Stimulated activated naive CD8-positive, alpha-beta T cell treated with anti-CD3 and anti-CD28 coated beads, Interleukin-15, Interleukin-2, amounts not matched to agents 100 U/mL and 50 U/mL, for 24 hours (primary cell): Measurements from ENCODE around the gene HAPLN2.
"Not testable (repeated sequence)": the region's sequence is repeated elsewhere in the genome, so short reads cannot be mapped to it uniquely, and the experiment has no call there.

Experiments
- ATAC-seq: fragments of 150-1000 bp; cut with Tn5 transposase; one replicate; pipeline ENCODE4 v1.10.0; 2021
- DNase-seq: peaks from one replicate; pipeline ENCODE4 v3.0.0; 2021

HAPLN2 gene

DNA sequence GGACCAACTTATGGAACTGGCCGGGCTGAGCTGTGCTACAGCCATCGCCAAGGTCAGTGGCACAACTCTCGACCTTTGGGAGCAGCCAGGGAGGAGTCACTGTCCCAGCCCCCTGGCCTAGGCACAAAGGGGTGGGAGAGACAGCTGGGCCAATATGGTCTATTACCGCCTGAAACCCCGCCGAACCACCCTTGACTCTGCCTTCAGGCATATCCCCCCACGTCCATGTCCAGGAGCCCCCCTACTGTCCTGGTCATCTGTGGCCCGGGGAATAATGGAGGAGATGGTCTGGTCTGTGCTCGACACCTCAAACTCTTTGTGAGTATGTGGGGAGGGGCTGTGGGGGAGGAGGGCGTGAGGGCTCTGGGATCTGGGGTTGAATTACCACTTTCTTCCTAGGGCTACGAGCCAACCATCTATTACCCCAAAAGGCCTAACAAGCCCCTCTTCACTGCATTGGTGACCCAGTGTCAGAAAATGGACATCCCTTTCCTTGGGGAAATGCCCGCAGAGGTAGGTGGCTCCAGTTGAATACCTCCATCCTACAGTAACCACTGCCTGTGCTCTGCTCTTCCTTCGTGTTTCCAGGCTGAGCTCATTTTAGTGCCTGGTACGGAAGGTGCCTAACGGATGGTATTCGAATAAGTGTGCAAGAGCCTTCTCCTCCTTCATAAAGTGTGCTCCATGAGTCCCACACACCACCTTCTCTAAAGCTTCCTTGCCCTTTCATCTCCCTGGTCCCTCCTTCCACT is 26.9 kb upstream of the HAPLN2 start:
- DNase-seq (peak; percentile 14), ATAC-seq (peak; percentile 1)

DNA sequence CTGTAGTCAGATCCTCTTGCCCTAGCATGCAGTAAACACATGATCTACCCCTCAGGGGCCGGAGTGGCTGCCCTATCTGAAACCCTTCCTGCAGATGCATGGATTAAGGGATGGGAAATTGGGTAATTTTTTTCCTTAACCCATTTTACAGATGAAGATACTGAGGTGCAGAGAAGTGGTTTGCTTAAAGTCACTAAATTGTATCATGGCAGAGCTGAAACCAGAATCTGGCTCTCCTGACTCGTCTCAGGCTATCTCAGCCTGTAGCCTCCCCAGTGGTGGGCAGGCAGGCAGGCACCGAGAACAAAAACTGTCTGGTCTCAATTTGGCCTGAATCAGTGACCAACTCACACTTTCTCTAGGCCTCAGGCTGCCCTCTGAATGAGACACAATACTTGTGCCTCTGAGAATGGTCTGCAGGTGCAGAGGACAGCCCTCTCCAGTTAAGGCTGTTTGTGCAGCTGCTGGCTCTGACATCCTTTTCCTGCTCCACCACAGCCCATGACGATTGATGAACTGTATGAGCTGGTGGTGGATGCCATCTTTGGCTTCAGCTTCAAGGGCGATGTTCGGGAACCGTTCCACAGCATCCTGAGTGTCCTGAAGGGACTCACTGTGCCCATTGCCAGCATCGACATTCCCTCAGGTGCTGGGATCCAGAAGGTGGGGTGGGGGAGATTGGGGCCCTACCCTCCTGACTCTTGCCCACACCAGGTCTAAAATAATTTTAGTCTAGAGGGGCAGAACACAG is 26.1 kb upstream of the HAPLN2 start:
- ATAC-seq = no peak
- no peak for DNase-seq

DNA sequence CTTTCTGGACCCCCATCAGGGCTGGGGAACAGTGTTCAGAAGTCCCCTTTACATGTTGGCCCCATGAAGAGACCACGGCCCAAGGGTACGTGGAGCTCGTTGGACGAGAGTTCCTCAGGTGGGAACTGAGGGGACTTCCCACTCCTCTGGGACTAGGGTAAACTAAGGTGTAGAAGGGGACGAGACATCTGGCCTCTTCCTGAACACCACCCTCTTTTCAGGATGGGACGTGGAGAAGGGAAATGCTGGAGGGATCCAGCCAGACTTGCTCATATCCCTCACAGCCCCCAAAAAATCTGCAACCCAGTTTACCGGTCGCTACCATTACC is 25.6 kb upstream of the HAPLN2 start:
- no peak for DNase-seq
- no peak for ATAC-seq

DNA sequence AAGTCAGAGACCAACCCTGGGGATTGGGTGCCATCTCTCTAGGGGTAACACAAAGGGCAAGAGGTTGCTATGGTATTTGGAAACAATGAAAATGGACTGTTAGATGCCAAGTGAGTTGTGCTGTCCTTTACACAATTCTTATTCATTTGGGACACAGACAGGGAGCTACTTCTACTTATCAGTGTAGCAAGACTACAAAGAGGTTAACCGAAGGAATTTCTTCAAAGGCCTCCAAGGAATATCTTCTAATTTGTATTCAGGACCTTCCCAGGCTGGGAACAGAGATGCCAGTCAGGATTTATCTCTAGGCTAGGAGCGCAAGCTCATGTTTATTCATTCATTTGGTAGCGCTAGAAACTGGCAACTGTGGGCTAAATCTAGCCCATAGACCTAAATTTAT is 25.0 kb upstream of the HAPLN2 start:
- ATAC-seq = no peak

DNA sequence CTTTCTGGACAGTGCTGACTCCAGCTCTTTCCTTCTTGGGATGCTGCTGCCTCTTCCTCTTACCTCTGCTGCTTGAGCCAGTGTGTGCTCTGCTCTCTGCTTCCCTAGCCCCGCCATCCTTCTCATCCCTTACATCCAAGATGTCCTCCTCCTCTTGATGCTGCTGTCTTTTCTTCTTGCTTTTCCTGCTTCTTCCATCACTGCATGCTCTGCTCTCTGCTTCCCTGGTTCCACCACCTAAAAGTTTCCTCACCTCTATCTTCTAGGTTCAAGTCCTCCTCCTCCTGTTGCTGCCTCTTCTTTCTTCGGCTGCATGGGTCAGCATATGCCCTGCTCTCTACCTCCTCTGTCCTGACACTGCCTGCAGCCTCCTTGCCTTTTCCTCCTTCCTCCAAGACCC is 24.2 kb upstream of the HAPLN2 start:
- no peak for ATAC-seq
- no peak for DNase-seq

More for the DNA sequence above, 25.0 kb upstream of the HAPLN2 start:
- DNase-seq = no peak

DNA sequence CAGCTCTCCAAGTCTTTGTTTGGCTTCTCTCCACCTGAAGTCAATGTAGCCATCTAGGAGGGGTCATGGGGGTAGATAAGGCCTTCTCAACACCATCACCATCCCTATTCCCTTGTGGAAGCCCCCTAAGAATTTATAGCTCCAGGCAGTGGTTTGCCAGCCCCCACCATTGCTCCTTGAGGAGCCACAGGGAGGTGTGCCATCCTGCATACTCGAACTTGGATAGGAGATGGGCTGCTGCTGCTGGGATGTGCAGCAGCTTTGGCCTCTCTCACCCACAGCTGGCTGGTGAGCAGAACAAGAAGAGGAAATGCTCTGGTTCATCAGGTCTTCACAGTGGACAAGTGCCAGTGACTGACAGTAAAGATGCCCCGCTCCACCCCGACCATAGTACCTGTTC is 22.8 kb upstream of the HAPLN2 start:
- DNase-seq (no peak), ATAC-seq (no peak)

DNA sequence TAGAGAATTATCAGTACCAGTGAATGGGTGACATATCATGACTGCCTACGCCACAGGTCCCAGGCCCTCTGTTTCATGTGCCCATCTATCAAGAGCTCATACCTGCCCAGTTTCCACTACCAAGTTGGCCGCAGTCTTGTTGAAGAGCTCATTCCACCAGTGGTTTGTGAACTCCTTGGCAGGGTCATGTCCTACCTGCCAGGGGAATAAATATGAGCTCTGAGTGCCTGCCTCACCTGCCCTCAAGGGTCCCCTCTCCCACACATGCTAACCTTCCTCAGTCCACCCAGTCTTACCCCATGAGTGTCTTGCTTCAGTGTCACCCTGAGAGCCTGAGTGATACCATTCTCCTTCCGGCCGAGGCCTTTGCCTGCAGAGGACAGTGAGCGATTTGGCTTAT is 21.1 kb upstream of the HAPLN2 start:
- ATAC-seq (no peak), DNase-seq (no peak)

DNA sequence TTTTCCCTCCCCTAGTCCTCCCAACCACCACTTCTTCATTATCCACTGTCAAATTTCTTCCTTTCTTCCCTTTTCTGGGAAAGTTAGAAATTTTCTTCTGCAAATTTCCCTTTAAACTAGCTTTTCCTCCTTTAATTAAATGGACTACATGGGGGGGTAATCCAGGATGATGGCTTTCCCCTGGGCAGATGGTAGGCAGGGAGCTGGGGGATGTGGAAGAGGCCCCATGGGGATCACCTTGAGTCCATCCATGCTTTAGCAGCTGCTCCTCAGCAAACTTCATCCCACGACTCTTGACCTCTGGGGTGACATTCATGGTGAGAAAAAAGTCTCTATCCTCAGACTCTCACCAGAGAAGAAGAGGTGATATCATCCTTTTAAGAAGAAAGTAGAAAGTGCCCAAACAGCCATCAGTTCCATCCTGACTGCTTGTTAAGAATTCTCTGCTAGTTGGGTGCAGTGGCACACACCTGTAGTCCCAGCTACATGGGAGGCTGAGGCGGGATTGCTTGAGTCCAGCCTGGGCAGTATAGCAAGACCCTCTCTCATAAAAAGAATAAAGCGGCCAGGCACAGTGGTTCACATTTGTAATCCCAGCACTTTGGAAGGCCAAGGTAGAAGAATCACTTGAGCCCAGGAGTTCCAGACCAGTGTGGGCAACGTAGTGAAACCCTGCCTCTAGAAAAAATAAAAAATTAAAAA is 20.3 kb upstream of the HAPLN2 start:
- DNase-seq = no peak
- no peak for ATAC-seq

DNA sequence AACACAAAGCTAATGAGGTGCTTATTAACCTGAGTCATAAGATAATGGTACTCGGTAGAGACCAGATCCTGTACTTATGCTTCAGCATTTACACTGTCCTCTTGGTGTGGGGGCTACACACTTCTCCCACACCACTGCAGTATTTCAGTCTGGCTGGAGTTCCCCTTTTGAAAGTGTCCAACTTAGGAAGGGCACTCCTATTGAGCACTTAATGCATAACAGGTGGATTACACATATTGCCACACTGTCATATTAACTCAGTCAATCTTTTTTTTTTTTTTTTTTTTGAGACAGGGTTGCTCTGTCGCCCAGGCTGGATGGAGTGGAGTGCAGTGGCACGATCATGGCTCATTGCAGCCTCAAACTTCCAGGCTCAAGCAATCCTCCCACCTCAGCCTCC is 19.4 kb upstream of the HAPLN2 start:
- ATAC-seq (peak; percentile 78), DNase-seq (peak; percentile 18)

DNA sequence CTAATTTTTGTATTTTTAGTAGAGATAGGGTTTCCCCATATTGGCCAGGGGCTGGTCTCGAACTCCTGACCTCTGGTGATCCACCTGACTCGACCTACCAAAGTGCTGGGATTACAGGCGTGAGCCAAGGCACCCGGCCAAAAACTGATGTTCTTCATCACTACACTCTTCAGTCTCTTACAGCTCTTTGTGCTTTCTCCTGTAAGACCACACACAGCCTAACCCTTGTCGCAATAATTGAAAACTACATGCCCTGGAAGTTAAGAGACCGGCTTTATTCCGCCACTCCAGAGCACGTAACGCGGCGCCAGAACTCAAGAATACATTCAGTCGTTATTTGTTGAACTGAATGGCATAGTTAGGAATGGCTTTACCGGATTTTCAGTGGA is 18.5 kb upstream of the HAPLN2 start:
- no peak for ATAC-seq
- DNase-seq = peak; percentile 26

DNA sequence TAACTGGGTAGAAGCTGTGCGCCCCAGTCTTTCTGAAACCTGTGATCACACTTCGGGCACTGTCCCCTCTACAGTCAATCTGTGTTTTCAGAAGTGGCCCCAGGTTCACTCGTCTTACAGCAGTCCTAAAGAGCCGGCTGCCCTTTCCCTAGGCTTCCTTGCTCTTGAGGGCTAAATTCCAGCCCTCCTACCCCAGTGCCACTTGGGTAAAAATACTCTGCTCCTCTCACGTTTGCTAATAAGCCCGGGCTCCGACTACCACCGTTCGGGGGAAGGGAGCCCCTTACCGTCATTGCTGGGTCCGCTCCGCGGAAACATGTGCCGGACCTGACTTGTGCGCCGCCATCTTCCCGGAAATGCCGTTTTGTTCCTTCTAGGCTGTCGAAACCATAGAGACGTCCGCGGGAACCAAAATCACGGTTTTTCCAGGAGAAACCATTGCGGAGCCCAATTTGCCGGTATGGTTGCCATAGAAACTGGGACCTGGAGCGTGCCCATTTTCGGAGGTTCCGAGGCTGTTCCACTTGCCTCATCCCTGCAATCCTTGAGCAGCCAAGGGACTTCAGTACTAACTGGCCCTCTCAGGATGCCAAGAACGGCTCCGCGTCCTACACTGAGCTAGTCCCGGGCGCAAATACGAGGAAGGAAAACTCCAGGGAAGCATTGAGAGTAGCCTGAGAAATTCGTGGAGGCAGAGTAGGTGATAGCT is 17.9 kb upstream of the HAPLN2 start, which contains the start of gene GPATCH4:
Gene GPATCH4, minus strand, starts transcription at position 358 of the 709 bp plus-strand sequence.
- ATAC-seq (peak; percentile 61), DNase-seq (peak; percentile 80)

DNA sequence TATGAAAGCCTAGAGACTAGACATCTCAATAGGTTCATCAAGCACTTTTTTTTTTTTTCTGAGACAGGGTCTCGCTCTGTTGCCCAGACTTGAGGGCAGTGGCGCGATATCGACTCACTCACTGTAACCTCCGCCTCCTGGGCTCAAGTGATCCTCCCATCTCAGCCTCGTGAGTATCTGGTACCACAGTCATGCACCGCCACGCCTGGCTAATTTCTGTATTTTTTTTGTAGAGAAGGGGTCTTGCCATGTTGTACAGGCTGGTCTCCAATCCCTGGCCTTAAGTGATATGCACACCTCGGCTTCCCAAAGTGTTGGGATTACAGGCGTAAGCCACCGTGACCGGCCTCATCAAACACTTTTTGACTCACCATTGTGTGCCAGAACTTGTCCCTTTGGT is 17.3 kb upstream of the HAPLN2 start:
- ATAC-seq = no peak

DNA sequence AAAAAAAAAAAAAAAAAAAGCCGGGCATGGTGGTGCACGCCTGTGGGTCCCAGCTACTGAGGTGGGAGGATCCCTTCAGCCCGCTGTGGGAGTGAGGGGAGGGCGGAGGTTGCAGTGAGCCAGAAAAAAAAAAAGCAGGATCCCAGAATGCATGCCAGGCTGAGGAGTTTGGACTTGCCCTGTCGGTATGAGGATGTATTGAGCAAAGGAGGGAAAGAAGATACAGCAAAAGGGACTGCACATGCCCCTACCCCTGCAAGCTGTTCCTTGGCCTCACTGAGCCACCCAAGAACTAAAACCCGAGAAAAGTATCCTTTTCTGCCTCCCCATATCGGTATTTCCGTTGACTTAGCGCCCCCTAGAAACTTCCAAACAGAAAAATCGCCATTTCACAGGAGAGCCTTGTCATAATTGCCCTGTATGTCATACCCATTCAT is 16.6 kb upstream of the HAPLN2 start:
- no peak for ATAC-seq
- DNase-seq = peak; percentile 23

More for the DNA sequence above, 17.3 kb upstream of the HAPLN2 start:
- DNase-seq = peak; percentile 20

DNA sequence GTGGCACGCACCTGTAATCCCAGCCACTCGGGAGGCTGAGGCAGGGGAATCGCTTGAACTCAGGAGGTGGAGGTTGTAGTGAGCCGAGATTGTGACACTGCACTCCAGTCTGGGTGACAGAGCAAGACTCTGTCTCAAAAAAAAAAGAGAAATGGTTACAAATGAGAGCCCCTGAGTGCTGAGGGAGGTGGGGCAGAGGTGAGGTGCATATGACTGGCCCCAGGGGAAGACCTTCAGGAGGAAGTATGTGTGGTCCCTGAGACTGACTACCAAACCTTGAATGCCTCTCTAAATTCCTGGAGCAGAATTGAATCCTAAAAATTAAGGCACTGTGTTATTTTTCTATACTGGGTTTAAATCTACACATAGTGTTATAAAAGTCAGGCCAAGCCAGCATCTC is 11.9 kb upstream of the HAPLN2 start:
- DNase-seq, ATAC-seq: not testable (repeated sequence)

DNA sequence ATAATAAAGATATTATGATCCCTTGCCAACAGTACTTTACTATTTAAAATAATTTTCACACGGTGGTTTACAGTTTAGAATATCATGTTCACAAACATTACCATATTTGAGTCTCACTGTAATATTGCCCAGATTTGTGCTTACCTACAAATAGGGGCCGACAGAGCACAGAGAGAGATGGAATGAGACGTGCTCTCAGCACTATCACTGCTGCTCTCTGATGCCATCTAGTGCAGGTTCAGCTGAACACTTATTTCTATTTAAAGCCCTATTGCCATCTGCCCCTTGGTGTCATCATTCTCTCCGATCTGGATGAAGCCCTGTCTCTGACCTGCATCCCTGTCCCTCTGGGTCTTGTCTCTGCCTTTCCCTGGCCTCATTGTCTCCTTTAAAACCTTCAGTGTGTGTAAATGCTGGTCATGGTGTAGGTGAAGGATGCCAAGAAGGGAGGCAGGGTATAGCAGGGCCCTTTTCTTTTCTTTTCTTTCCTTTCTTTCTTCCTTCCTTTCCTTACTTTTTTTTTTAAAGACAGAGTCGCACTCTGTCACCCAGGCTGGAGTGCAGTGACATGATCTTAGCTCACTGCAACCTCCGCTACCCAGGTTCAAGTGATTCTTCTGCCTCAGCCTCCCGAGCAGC is 11.1 kb upstream of the HAPLN2 start:
- ATAC-seq = peak; percentile 95
- peak; percentile 63 for DNase-seq

DNA sequence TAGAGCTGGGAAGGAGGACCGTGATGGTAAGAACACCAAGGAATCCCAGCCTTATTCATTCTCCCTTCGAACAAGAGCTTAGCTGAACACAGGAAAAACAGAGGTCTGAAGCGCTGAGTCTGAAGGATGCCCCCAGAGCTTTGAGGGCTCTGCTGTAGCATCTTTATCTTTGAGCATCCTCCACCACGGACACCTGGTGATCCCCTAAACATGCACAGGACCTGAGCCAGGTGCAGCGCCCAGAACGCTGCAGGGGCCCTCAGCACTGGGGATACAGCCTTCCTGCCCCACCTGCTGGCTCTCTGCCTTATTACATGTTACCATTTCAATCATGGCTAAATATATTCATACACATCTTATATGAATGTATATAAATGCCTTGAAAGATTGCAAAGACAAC is 10.2 kb upstream of the HAPLN2 start:
- peak; percentile 69 for DNase-seq
- ATAC-seq = peak; percentile 86

DNA sequence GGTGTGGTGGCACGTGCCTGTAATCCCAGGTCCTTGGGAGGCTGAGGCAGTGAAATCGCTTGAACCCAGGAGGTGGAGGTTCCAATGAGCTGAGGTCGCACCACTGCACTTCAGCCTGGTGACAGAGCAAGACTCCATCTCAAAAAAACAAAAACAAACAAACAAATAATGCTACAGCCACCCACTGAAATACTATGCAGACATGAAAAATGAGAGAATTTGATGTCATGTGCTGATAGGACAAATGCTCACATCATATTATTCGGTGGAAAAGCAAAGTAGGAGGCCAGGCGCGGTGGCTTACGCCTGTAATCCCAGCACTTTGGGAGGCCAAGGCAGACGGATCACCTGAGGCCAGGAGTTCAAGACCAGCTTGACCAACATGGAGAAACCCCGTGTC is 9.1 kb upstream of the HAPLN2 start:
- DNase-seq, ATAC-seq: not testable (repeated sequence)

DNA sequence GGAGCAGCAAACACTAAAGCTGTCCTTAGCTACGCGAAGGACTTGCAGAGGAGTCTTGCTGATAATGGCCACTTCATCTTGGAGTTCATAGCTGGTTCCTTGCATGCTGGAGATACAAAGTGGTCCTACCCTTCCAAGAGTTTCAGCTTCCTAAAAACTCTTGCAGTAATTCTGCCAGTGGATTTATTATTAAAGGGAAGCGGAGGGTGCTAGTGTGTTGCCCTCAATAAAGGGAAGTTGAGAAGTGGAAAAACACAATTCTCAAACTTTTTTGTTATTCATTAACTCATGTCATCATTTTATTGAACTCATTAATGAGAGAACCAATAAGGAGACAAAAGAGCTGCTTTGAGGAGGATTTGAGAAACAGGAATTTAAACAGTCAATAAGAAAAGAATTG is 6.5 kb upstream of the HAPLN2 start:
- no peak for DNase-seq
- ATAC-seq = no peak

DNA sequence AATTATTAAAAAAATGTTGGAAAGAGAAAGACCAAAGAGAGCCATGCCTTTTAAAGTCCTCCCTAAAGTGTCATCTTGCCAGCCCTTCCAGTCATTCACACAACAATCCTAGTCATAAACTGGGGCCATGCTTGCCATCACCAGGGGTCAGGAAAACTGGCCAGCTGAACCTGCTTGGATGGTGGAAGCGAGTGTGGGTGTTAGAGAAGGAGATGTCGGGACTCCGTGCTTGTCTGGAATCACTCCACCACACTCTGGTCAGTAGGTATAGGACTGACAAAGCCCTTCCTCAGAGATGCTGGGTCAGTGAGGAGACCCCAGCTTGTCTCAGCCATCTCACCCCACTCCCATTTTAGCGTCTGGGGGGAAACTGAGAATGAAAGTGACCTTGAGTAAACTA is 3.3 kb upstream of the HAPLN2 start:
- no peak for DNase-seq
- ATAC-seq = no peak

DNA sequence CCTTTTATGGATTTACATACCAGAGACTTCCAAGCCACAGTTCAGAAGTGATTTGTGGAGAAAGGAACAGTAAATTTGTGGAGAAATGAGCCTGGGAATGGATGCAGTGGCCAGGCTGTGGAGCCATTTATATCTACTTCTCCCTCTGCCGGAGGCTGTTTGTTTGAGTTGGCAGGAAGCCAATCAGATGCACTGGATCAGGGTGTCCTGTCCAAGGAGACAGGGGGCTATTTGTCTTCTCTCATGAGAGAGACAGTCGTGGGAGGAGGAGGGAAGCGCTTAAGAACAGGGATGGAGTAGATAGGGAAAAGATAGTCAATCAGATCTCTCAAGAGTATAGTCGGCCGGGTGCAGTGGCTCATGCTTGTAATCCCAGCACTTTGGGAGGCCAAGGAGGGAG is 2.8 kb upstream of the HAPLN2 start:
- DNase-seq = no peak
- no peak for ATAC-seq

DNA sequence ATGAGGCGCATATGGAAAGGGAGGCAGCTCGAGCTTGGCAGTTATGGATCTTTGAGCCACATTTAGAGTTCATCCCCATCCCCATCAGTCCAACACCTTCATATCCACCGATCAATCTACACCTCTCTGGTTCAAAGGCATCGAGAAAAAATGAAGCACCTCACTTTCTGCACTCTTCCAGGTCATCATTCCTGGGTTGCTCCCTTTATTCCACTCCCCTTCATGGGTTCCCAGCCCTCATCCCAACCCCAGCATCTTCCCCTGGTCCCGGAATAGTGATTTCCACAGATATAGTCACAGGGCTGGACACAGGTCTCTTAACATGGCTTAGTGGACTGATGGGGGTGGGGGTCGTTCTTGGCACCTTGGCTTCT is 354 bp downstream of the HAPLN2 start:
- DNase-seq = no peak
- ATAC-seq = no peak
